Liver (tissue), 9 donors: ENCODE data around the gene FAU. TPM values are rescaled to one million over a fixed set of nuclear protein-coding genes. Genes with fewer than 3 reads are reported as not detected.

Experiments
- DNase-seq: peaks from one replicate; pipeline ENCODE4 v3.0.0-alpha.2; 2017; ENCODE audit warnings: low spot score
- H3K27ac ChIP-seq, 2 donors: one replicate each; pipeline ENCODE4 v1.7.0; 2013; ENCODE audit warnings: inconsistent platforms in 2 of 2, low read length in 2 of 2, control low read depth in 1 of 2, low read depth in 1 of 2, mild to moderate bottlenecking in 1 of 2
- H3K27me3 ChIP-seq, 4 donors: one replicate each; pipeline versions ENCODE4 v1.6.1 to v1.7.0; 2013; ENCODE audit warnings: low read length in 3 of 4, inconsistent platforms in 1 of 4, mild to moderate bottlenecking in 1 of 4, moderate library complexity in 1 of 4; ENCODE audit not compliant: control insufficient read depth in 4 of 4, insufficient read depth in 4 of 4
- H3K36me3 ChIP-seq, 4 donors: one replicate each; pipeline versions ENCODE4 v1.6.1 to v1.7.0; 2013; ENCODE audit warnings: low read length in 3 of 4, mild to moderate bottlenecking in 3 of 4, low read depth in 1 of 4, moderate library complexity in 1 of 4; ENCODE audit not compliant: control insufficient read depth in 4 of 4, insufficient read depth in 3 of 4
- H3K4me1 ChIP-seq, 4 donors: one replicate each; pipeline versions ENCODE4 v1.6.1 to v1.7.0; 2013; ENCODE audit warnings: low read length in 3 of 4, mild to moderate bottlenecking in 3 of 4, moderate library complexity in 1 of 4; ENCODE audit not compliant: control insufficient read depth in 4 of 4, insufficient read depth in 4 of 4
- H3K4me3 ChIP-seq, 3 donors: one replicate each; pipeline versions ENCODE4 v1.6.1 to v1.7.0; 2013; ENCODE audit warnings: low read length in 3 of 3, control low read depth in 1 of 3, low read depth in 1 of 3, mild to moderate bottlenecking in 1 of 3
- H3K9ac ChIP-seq, 2 donors: one replicate each; pipeline ENCODE4 v1.7.0; 2013; ENCODE audit warnings: low read length in 2 of 2, mild to moderate bottlenecking in 2 of 2, moderate library complexity in 2 of 2, control low read depth in 1 of 2, low read depth in 1 of 2
- H3K9me3 ChIP-seq, 4 donors: one replicate each; pipeline versions ENCODE4 v1.6.1 to v1.7.0; 2013; ENCODE audit warnings: low read length in 3 of 4; ENCODE audit not compliant: control insufficient read depth in 4 of 4
- EGR1 ChIP-seq, 2 donors: IDR thresholded peaks; 2 replicates each; pipeline ENCODE4 v1.6.1; 2016 to 2018; ENCODE audit warnings: antibody characterized with exemption in 2 of 2, low read depth in 2 of 2
- FOXA1 ChIP-seq: IDR thresholded peaks from 2 replicates; pipeline ENCODE4 v1.6.1; 2016; ENCODE audit warnings: antibody characterized with exemption
- FOXA2 ChIP-seq: IDR thresholded peaks from 2 replicates; pipeline ENCODE4 v1.6.1; 2016; ENCODE audit warnings: antibody characterized with exemption
- GABPA ChIP-seq, 2 donors: IDR thresholded peaks in 1 of 2; conservative IDR thresholded peaks in 1 of 2; 2 replicates each; pipeline ENCODE4 v1.6.1; 2016; ENCODE audit warnings: antibody characterized with exemption in 2 of 2, mild to moderate bottlenecking in 1 of 2, moderate library complexity in 1 of 2
- HNF4A ChIP-seq, 2 donors: conservative IDR thresholded peaks; 2 replicates each; pipeline ENCODE4 v1.6.1; 2016; ENCODE audit warnings: antibody characterized with exemption in 2 of 2, mild to moderate bottlenecking in 2 of 2
- HNF4G ChIP-seq: IDR thresholded peaks from 2 replicates; pipeline ENCODE4 v1.6.1; 2016; ENCODE audit warnings: antibody characterized with exemption
- JUND ChIP-seq, 2 donors: IDR thresholded peaks; 2 replicates each; pipeline ENCODE4 v1.6.1; 2016; ENCODE audit warnings: antibody characterized with exemption in 2 of 2
- MAX ChIP-seq: IDR thresholded peaks from 2 replicates; pipeline ENCODE4 v1.6.1; 2016; ENCODE audit warnings: antibody characterized with exemption
- NR2F2 ChIP-seq: IDR thresholded peaks from 2 replicates; pipeline ENCODE4 v1.6.1; 2016; ENCODE audit warnings: antibody characterized with exemption
- RAD21 ChIP-seq, 2 donors: IDR thresholded peaks; 2 replicates each; pipeline ENCODE4 v1.6.1; 2016; ENCODE audit warnings: antibody characterized with exemption in 2 of 2, mild to moderate bottlenecking in 2 of 2
- RXRA ChIP-seq, 2 donors: IDR thresholded peaks; 2 replicates each; pipeline ENCODE4 v1.6.1; 2017 to 2018; ENCODE audit warnings: antibody characterized with exemption in 2 of 2, mild to moderate bottlenecking in 1 of 2
- SP1 ChIP-seq: IDR thresholded peaks from 2 replicates; pipeline ENCODE4 v1.6.1; 2018; ENCODE audit warnings: antibody characterized with exemption, mild to moderate bottlenecking
- TAF1 ChIP-seq: conservative IDR thresholded peaks from 2 replicates; pipeline ENCODE4 v1.6.1; 2016; ENCODE audit warnings: antibody characterized with exemption, mild to moderate bottlenecking
- YY1 ChIP-seq: IDR thresholded peaks from 2 replicates; pipeline ENCODE4 v1.6.1; 2016; ENCODE audit warnings: antibody characterized with exemption, mild to moderate bottlenecking
- ZBTB33 ChIP-seq: IDR thresholded peaks from 2 replicates; pipeline ENCODE4 v1.6.1; 2016; ENCODE audit warnings: antibody characterized with exemption
- WGBS: extraction: QIAGEN DNeasy Blood & Tissue Kit; methylation state at CpG from one replicate; pipeline ENCODE4 v1.1.7; 2013; 5-methylcytosine and 5-hydroxymethylcytosine counted together
- polyA plus RNA-seq, 2 donors: library from polyadenylated mRNA; stranded (reverse) in 1 of 2; unstranded in 1 of 2; fragments of 200-250 nt in 1 of 2; fragments of >200 nt in 1 of 2; fragmentation: Nextera tagmentation in 1 of 2; extraction: Ambion mirVana in 1 of 2; gene quantifications; one replicate each; pipeline versions ENCODE4 v1.2.1 to v1.2.3, GENCODE V29; 2013 to 2015
- total RNA-seq, 2 donors: library from RNA; depleted of rRNA; stranded (reverse); fragments of >200 nt; gene quantifications; one replicate each; pipeline ENCODE4 v1.2.3, GENCODE V29; 2014
- TF ChIP-seq, protein P1 (sequence below): fragments of 150-350 bp; IDR thresholded peaks from 2 replicates; pipeline ENCODE4 v1.5.1; 2017; ENCODE audit warnings: improper control_type of control experiment, low read depth, low read length; ENCODE audit not compliant: missing input control
- TF ChIP-seq, protein P2 (sequence below): IDR thresholded peaks from 2 replicates; pipeline ENCODE4 v1.6.1; 2016; ENCODE audit warnings: antibody characterized with exemption, mild to moderate bottlenecking
- TF ChIP-seq, protein P3 (sequence below): IDR thresholded peaks from 2 replicates; pipeline ENCODE4 v1.6.1; 2016; ENCODE audit warnings: antibody characterized with exemption
- donor health status: healthy.
- donor health status: healthy.
- donor health status: healthy.
- donor health status: healthy.
- donor health status: healthy.

Gene FAU
- total and polyA plus RNA-seq, 4 donors: 199 to 535 (median 362) TPM

DNA sequence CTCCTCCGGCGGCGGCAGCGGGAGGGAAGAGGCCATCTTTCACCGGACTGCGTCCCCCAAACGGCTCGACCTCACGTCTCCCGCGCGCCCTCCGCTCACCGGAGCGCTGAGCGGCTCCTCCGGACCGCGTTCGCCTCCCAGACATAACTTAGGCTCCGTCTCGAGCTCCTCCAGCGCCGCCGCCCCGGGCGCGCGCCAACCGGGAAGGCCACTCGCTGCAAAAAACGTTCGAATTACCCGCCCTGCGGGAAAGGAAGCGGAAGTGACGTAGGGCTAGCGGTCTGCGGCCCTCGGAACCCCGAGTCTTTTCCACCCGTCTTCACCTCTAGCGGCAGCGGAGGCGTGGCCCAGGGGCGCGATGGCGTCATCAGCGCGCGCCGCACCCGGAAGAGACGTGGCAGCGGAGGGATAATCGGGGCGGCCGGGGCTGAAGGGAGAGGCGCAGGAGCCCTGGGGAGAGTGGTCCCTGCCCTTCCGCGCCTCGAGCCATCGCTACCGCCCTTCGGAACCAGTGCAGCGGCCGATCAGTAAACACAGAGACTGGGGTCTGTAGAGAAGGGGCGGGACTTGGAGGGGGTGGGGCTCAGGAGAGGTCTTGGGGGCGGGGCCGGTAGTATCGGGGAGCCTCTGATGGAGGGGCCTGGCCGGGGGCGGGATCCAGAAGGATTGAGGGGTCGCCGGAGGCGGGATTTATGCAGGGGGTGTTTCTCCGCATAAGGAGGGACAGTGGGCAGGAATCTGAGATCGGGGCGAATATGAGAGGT is 37.9 kb downstream of the FAU start, which contains the start of the genes CDCA5 and ZFPL1:
Gene CDCA5 (minus strand): TSS at position 207 of the 764 bp plus-strand sequence. CDS start 62 bp downstream, at position 145.
Gene ZFPL1 (plus strand): TSS at position 389 of the 764 bp plus-strand sequence. CDS start 477 bp downstream, outside the sequence.
- TF ChIP-seq JUND (IDR thresholded peaks at IDR 0.05) (peak in 1 of 2 donors; percentile 41), EGR1 (IDR thresholded peaks at IDR 0.05; ENCODE audit: low read depth in 2 of 2) (peak; percentile 55 to 90), ZBTB33 (peak; percentile 81), SP1 (peak; percentile 84), FOXA1 (peak; percentile 21), YY1 (peak; percentile 83), MAX (no peak), RAD21 (IDR thresholded peaks at IDR 0.05) (peak in 1 of 2 donors; percentile 44), FOXA2 (no peak), GABPA (IDR thresholded peaks at IDR 0.05 in 1 of 2, conservative IDR thresholded peaks at IDR 0.05 in 1 of 2) (peak; percentile 93 to 99), HNF4A (conservative IDR thresholded peaks at IDR 0.05) (no peak), HNF4G (no peak), NR2F2 (peak; percentile 49), TAF1 (no peak), RXRA (IDR thresholded peaks at IDR 0.05) (peak; percentile 39 to 42)
- TF ChIP-seq, protein P1, sequence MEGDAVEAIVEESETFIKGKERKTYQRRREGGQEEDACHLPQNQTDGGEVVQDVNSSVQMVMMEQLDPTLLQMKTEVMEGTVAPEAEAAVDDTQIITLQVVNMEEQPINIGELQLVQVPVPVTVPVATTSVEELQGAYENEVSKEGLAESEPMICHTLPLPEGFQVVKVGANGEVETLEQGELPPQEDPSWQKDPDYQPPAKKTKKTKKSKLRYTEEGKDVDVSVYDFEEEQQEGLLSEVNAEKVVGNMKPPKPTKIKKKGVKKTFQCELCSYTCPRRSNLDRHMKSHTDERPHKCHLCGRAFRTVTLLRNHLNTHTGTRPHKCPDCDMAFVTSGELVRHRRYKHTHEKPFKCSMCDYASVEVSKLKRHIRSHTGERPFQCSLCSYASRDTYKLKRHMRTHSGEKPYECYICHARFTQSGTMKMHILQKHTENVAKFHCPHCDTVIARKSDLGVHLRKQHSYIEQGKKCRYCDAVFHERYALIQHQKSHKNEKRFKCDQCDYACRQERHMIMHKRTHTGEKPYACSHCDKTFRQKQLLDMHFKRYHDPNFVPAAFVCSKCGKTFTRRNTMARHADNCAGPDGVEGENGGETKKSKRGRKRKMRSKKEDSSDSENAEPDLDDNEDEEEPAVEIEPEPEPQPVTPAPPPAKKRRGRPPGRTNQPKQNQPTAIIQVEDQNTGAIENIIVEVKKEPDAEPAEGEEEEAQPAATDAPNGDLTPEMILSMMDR: no peak
- TF ChIP-seq, protein P2, sequence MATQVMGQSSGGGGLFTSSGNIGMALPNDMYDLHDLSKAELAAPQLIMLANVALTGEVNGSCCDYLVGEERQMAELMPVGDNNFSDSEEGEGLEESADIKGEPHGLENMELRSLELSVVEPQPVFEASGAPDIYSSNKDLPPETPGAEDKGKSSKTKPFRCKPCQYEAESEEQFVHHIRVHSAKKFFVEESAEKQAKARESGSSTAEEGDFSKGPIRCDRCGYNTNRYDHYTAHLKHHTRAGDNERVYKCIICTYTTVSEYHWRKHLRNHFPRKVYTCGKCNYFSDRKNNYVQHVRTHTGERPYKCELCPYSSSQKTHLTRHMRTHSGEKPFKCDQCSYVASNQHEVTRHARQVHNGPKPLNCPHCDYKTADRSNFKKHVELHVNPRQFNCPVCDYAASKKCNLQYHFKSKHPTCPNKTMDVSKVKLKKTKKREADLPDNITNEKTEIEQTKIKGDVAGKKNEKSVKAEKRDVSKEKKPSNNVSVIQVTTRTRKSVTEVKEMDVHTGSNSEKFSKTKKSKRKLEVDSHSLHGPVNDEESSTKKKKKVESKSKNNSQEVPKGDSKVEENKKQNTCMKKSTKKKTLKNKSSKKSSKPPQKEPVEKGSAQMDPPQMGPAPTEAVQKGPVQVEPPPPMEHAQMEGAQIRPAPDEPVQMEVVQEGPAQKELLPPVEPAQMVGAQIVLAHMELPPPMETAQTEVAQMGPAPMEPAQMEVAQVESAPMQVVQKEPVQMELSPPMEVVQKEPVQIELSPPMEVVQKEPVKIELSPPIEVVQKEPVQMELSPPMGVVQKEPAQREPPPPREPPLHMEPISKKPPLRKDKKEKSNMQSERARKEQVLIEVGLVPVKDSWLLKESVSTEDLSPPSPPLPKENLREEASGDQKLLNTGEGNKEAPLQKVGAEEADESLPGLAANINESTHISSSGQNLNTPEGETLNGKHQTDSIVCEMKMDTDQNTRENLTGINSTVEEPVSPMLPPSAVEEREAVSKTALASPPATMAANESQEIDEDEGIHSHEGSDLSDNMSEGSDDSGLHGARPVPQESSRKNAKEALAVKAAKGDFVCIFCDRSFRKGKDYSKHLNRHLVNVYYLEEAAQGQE: peak; percentile 39
- TF ChIP-seq, protein P3, sequence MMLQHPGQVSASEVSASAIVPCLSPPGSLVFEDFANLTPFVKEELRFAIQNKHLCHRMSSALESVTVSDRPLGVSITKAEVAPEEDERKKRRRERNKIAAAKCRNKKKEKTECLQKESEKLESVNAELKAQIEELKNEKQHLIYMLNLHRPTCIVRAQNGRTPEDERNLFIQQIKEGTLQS: peak; percentile 44
- peak; percentile 96 for DNase-seq
- WGBS: under 1% methylated on average over 79 of the region's 79 CpGs

More for the DNA sequence above, 37.9 kb downstream of the FAU start, which contains the start of the genes CDCA5 and ZFPL1:
- Histone ChIP-seq H3K36me3 (peaks cover 5 to 32% (median 10%) of the 10 kb centered on the region in 4 donors), H3K9ac (peak within 1 kb of the TSS; percentile 79 to 91), H3K27me3 (no peaks in the 10 kb centered on the region), H3K27ac (peak within 1 kb of the TSS; percentile 80 to 89), H3K4me1 (peaks cover 10 to 23% (median 18%) of the 10 kb centered on the region in 4 donors), H3K9me3 (no peaks in the 10 kb centered on the region), H3K4me3 (peak within 1 kb of the TSS; percentile 75 to 96 (median 80))
